Measurements from ENCODE around the gene AKAP3. TPM values are rescaled to one million over a fixed set of nuclear protein-coding genes. Genes with fewer than 3 reads are reported as not detected.
A peak's percentile ranks its signal among the peaks of the same experiment; 100 is the strongest.

The AKAP3 gene
- total and polyA plus RNA-seq, 7 experiments from 2014 or later = 1.2 to 6.9 (median 2.5) TPM

- ChIA-PET POLR2A (no interaction called here), CTCF (no interaction called here)
- H3K27ac Mint-ChIP-seq = peak overlapping the region in 1 of 9 donors; percentile 58
- H3K4me1 Mint-ChIP-seq = peaks cover 16 to 50% (median 35%) of the 10 kb centered on the region in 7 donors
- peaks cover 6 to 34% (median 6%) of the 10 kb centered on the region in 5 donors for H3K36me3 Mint-ChIP-seq
- Histone ChIP-seq H3K27me3 (ENCODE audit: control insufficient read depth in 2 of 2, insufficient read depth in 2 of 2, low read length in 2 of 2) (no peaks in the 10 kb centered on the region), H3K9me3 (ENCODE audit: control insufficient read depth in 2 of 3, low read length in 3 of 3) (no peaks in the 10 kb centered on the region), H3K4me3 (ENCODE audit: low read length) (no peak overlapping the region), H3K27ac (ENCODE audit: low read depth, low read length) (no peak overlapping the region), H3K36me3 (ENCODE audit: control insufficient read depth in 2 of 3, insufficient read depth in 3 of 3, low read length in 3 of 3) (peaks cover 0 to 37% (median 11%) of the 10 kb centered on the region in 3 experiments), H3K4me1 (ENCODE audit: control insufficient read depth in 2 of 2, insufficient read depth in 2 of 2, low read length in 2 of 2) (peaks cover 7 to 10% of the 10 kb centered on the region in 2 donors)
- DNase-seq = no peak
- H3K9me3 Mint-ChIP-seq = no peaks in the 10 kb centered on the region
- H3K27me3 Mint-ChIP-seq = no peaks in the 10 kb centered on the region
- H3K4me3 Mint-ChIP-seq = no peak overlapping the region
- intact Hi-C loops (cut with micrococcal nuclease) = no loop called here
- no peak for ATAC-seq
Measured at GRCh38 chr12:4609071-4609470, 39.8 kb downstream of the AKAP3 start.

- H3K27ac Mint-ChIP-seq = peak overlapping the region in 5 of 9 donors; percentile 0 to 71 (median 45)
- H3K4me1 Mint-ChIP-seq = peaks cover 16 to 50% (median 35%) of the 10 kb centered on the region in 7 donors
- intact Hi-C loops (cut with micrococcal nuclease) = no loop called here
- no peaks in the 10 kb centered on the region for H3K9me3 ChIP-seq (ENCODE audit: control insufficient read depth in 2 of 3, low read length in 3 of 3)
- no peak overlapping the region for H3K4me3 ChIP-seq (ENCODE audit: low read length)
- H3K9me3 Mint-ChIP-seq = no peaks in the 10 kb centered on the region
- peaks cover 0 to 21% (median 0%) of the 10 kb centered on the region in 3 experiments for H3K36me3 ChIP-seq (ENCODE audit: control insufficient read depth in 2 of 3, insufficient read depth in 3 of 3, low read length in 3 of 3)
- CTCF ChIA-PET = no interaction called here
- no peak overlapping the region for H3K27ac ChIP-seq (ENCODE audit: low read depth, low read length)
- peaks cover 0 to 14% (median 7%) of the 10 kb centered on the region in 5 donors for H3K27me3 Mint-ChIP-seq
- H3K36me3 Mint-ChIP-seq = peaks cover 0 to 19% (median 0%) of the 10 kb centered on the region in 5 donors
- peak overlapping the region in 9 of 10 donors; percentile 21 to 95 (median 35) for H3K4me3 Mint-ChIP-seq
- POLR2A ChIA-PET = no interaction called here
- no peak for DNase-seq
- H3K4me1 ChIP-seq (ENCODE audit: control insufficient read depth in 2 of 2, insufficient read depth in 2 of 2, low read length in 2 of 2) = peaks cover 7 to 10% of the 10 kb centered on the region in 2 donors
- no peak for ATAC-seq
- no peaks in the 10 kb centered on the region for H3K27me3 ChIP-seq (ENCODE audit: control insufficient read depth in 2 of 2, insufficient read depth in 2 of 2, low read length in 2 of 2)
Measured at GRCh38 chr12:4607056-4607455, 41.8 kb downstream of the AKAP3 start.

GRCh38 chr12:4604684-4605193 lies 44.1 kb downstream of the AKAP3 start:
- Mint-ChIP-seq H3K9me3 (no peaks in the 10 kb centered on the region), H3K4me1 (peaks cover 16 to 48% (median 35%) of the 10 kb centered on the region in 7 donors), H3K27me3 (peaks cover 0 to 19% (median 7%) of the 10 kb centered on the region in 5 donors), H3K4me3 (peak overlapping the region; percentile 83 to 99 (median 98)), H3K27ac (peak overlapping the region; percentile 83 to 97 (median 90)), H3K36me3 (peaks cover 0 to 6% (median 0%) of the 10 kb centered on the region in 5 donors)
- ChIA-PET CTCF (interaction anchor here (0.6 to 1.5 kb wide), 4 partner anchors 40 to 155 kb away, joined by 3 to 11 read pairs (median 4); partner anchors contain the start of genes AKAP3 and NDUFA9), POLR2A (no interaction called here)
- intact Hi-C loops (cut with micrococcal nuclease) = loop anchor here (1.0 to 5.0 kb wide), 6 partner anchors 44 to 283 kb away; partner anchors contain the start of genes AKAP3 (in 1 of the 2), NDUFA9 (in 1 of the 2), RAD51AP1 (in 1 of the 2) and TIGAR (in 1 of the 2)
- peak; percentile 63 to 82 (median 76) for DNase-seq
- H3K27ac ChIP-seq (ENCODE audit: low read depth, low read length) = peak overlapping the region; percentile 67
- H3K27me3 ChIP-seq (ENCODE audit: control insufficient read depth in 2 of 2, insufficient read depth in 2 of 2, low read length in 2 of 2) = no peaks in the 10 kb centered on the region
- peak; percentile 99 for ATAC-seq
- H3K36me3 ChIP-seq (ENCODE audit: control insufficient read depth in 2 of 3, insufficient read depth in 3 of 3, low read length in 3 of 3) = peaks cover 0 to 3% (median 0%) of the 10 kb centered on the region in 3 experiments
- H3K4me1 ChIP-seq (ENCODE audit: control insufficient read depth in 2 of 2, insufficient read depth in 2 of 2, low read length in 2 of 2) = peaks cover 7 to 10% of the 10 kb centered on the region in 2 donors
- no peaks in the 10 kb centered on the region for H3K9me3 ChIP-seq (ENCODE audit: control insufficient read depth in 2 of 3, low read length in 3 of 3)
- H3K4me3 ChIP-seq (ENCODE audit: low read length) = peak overlapping the region; percentile 92

- CTCF ChIA-PET = interaction anchor here (0.6 to 1.5 kb wide), 3 partner anchors 41 to 156 kb away, joined by 3 to 11 read pairs (median 4); no protein-coding TSS in a partner anchor
- DNase-seq = no peak
- Histone ChIP-seq H3K4me1 (ENCODE audit: control insufficient read depth in 2 of 2, insufficient read depth in 2 of 2, low read length in 2 of 2) (peaks cover 7 to 10% of the 10 kb centered on the region in 2 donors), H3K27me3 (ENCODE audit: control insufficient read depth in 2 of 2, insufficient read depth in 2 of 2, low read length in 2 of 2) (no peaks in the 10 kb centered on the region), H3K27ac (ENCODE audit: low read depth, low read length) (no peak overlapping the region), H3K9me3 (ENCODE audit: control insufficient read depth in 2 of 3, low read length in 3 of 3) (no peaks in the 10 kb centered on the region), H3K4me3 (ENCODE audit: low read length) (no peak overlapping the region), H3K36me3 (ENCODE audit: control insufficient read depth in 2 of 3, insufficient read depth in 3 of 3, low read length in 3 of 3) (peaks cover 0 to 3% (median 0%) of the 10 kb centered on the region in 3 experiments)
- H3K4me1 Mint-ChIP-seq = peaks cover 15 to 46% (median 35%) of the 10 kb centered on the region in 7 donors
- H3K4me3 Mint-ChIP-seq = no peak overlapping the region
- no peaks in the 10 kb centered on the region for H3K9me3 Mint-ChIP-seq
- no peak overlapping the region for H3K27ac Mint-ChIP-seq
- H3K36me3 Mint-ChIP-seq = peaks cover 0 to 3% (median 0%) of the 10 kb centered on the region in 5 donors
- POLR2A ChIA-PET = no interaction called here
- H3K27me3 Mint-ChIP-seq = peaks cover 0 to 19% (median 7%) of the 10 kb centered on the region in 5 donors
- intact Hi-C loops (cut with micrococcal nuclease) = loop anchor here (1.0 to 5.0 kb wide), 6 partner anchors 44 to 283 kb away; partner anchors contain the start of genes AKAP3 (in 1 of the 2), NDUFA9 (in 1 of the 2), RAD51AP1 (in 1 of the 2) and TIGAR (in 1 of the 2)
- no peak for ATAC-seq
Measured at GRCh38 chr12:4603946-4604345, 44.9 kb downstream of the AKAP3 start.

GRCh38 chr12:4603421-4603820 lies 45.4 kb downstream of the AKAP3 start:
- Mint-ChIP-seq H3K9me3 (no peaks in the 10 kb centered on the region), H3K27me3 (peaks cover 0 to 19% (median 7%) of the 10 kb centered on the region in 5 donors), H3K4me1 (peaks cover 15 to 41% (median 35%) of the 10 kb centered on the region in 7 donors), H3K36me3 (peaks cover 0 to 3% (median 0%) of the 10 kb centered on the region in 5 donors), H3K27ac (no peak overlapping the region), H3K4me3 (no peak overlapping the region)
- H3K27me3 ChIP-seq (ENCODE audit: control insufficient read depth in 2 of 2, insufficient read depth in 2 of 2, low read length in 2 of 2) = no peaks in the 10 kb centered on the region
- H3K27ac ChIP-seq (ENCODE audit: low read depth, low read length) = no peak overlapping the region
- no peak for DNase-seq
- intact Hi-C loops (cut with micrococcal nuclease) = loop anchor here in 1 of 2 donors (5.0 kb wide), 1 partner anchor 154 kb away; no protein-coding TSS in a partner anchor
- peaks cover 0 to 3% (median 0%) of the 10 kb centered on the region in 3 experiments for H3K36me3 ChIP-seq (ENCODE audit: control insufficient read depth in 2 of 3, insufficient read depth in 3 of 3, low read length in 3 of 3)
- no peaks in the 10 kb centered on the region for H3K9me3 ChIP-seq (ENCODE audit: control insufficient read depth in 2 of 3, low read length in 3 of 3)
- POLR2A ChIA-PET = interaction anchor here (0.6 kb wide), 1 partner anchor 297 kb away, joined by 4 read pairs; no protein-coding TSS in a partner anchor
- no peak for ATAC-seq
- H3K4me1 ChIP-seq (ENCODE audit: control insufficient read depth in 2 of 2, insufficient read depth in 2 of 2, low read length in 2 of 2) = peaks cover 7 to 10% of the 10 kb centered on the region in 2 donors
- no peak overlapping the region for H3K4me3 ChIP-seq (ENCODE audit: low read length)
- CTCF ChIA-PET = no interaction called here

GRCh38 chr12:4595881-4596280 lies 53.0 kb downstream of the AKAP3 start:
- Histone ChIP-seq H3K9me3 (ENCODE audit: control insufficient read depth in 2 of 3, low read length in 3 of 3) (no peaks in the 10 kb centered on the region), H3K36me3 (ENCODE audit: control insufficient read depth in 2 of 3, insufficient read depth in 3 of 3, low read length in 3 of 3) (no peaks in the 10 kb centered on the region), H3K27me3 (ENCODE audit: control insufficient read depth in 2 of 2, insufficient read depth in 2 of 2, low read length in 2 of 2) (no peaks in the 10 kb centered on the region), H3K4me1 (ENCODE audit: control insufficient read depth in 2 of 2, insufficient read depth in 2 of 2, low read length in 2 of 2) (no peaks in the 10 kb centered on the region), H3K27ac (ENCODE audit: low read depth, low read length) (no peak overlapping the region), H3K4me3 (ENCODE audit: low read length) (no peak overlapping the region)
- Mint-ChIP-seq H3K36me3 (no peaks in the 10 kb centered on the region), H3K4me1 (peaks cover 0 to 1% (median 0%) of the 10 kb centered on the region in 7 donors), H3K27me3 (peaks cover 0 to 18% (median 4%) of the 10 kb centered on the region in 5 donors), H3K4me3 (no peak overlapping the region), H3K9me3 (no peaks in the 10 kb centered on the region), H3K27ac (no peak overlapping the region)
- intact Hi-C loops (cut with micrococcal nuclease) = no loop called here
- ATAC-seq (no peak), DNase-seq (no peak)
- POLR2A ChIA-PET = interaction anchor here (0.6 kb wide), 1 partner anchor 10 kb away, joined by 3 read pairs; no protein-coding TSS in a partner anchor
- CTCF ChIA-PET = no interaction called here
